Measurements from ENCODE around the gene LCP2. TPM values are rescaled to one million over a fixed set of nuclear protein-coding genes. Genes with fewer than 3 reads are reported as not detected.

Gene LCP2
- polyA plus RNA-seq, 3 donors = 52.0 to 177 (median 89.5) TPM

- no peak for TF ChIP-seq CTCF (IDR thresholded peaks at IDR 0.05)
- Histone ChIP-seq H4K20me1 (ENCODE audit: insufficient read depth, low read length) (no peaks in the 10 kb centered on the region), H3K4me1 (ENCODE audit: control insufficient read depth in 1 of 2, insufficient read depth in 2 of 2, low read length in 2 of 2) (peaks cover 88 to 96% of the 10 kb centered on the region in 2 donors), H3K27me3 (ENCODE audit: control insufficient read depth in 2 of 2, insufficient read depth in 2 of 2, low read length in 2 of 2) (no peaks in the 10 kb centered on the region), H3K9ac (ENCODE audit: insufficient read depth, low read length, poor library complexity, severe bottlenecking) (peak overlapping the region; percentile 28), H3K9me3 (replicated peaks in 1 of 2; ENCODE audit: control insufficient read depth in 1 of 2, insufficient read depth in 1 of 2, low read length in 2 of 2) (no peaks in the 10 kb centered on the region), H3K36me3 (replicated peaks in 1 of 2; ENCODE audit: control insufficient read depth in 1 of 2, insufficient read depth in 2 of 2, low read length in 2 of 2) (no peaks in the 10 kb centered on the region), H3K27ac (ENCODE audit: low read depth in 1 of 2, low read length in 2 of 2) (peak overlapping the region; percentile 83 to 85), H2AFZ (ENCODE audit: insufficient read depth, low read depth, low read length, poor library complexity, severe bottlenecking) (peak overlapping the region; percentile 24), H3K79me2 (ENCODE audit: insufficient read depth, low read length) (peaks cover 5% of the 10 kb centered on the region), H3K4me2 (replicated peaks; ENCODE audit: extremely low read depth, low read length, poor library complexity, severe bottlenecking) (peak overlapping the region; percentile 49), H3K4me3 (replicated peaks in 1 of 3; ENCODE audit: low read depth in 2 of 3, low read length in 3 of 3) (peak overlapping the region in 1 of 3 experiments; percentile 31)
- Mint-ChIP-seq H3K36me3 (peaks cover 5 to 10% of the 10 kb centered on the region in 2 donors), H3K9me3 (no peaks in the 10 kb centered on the region), H3K27ac (peak overlapping the region in 1 of 7 donors; percentile 54), H3K4me1 (peaks cover 72% of the 10 kb centered on the region), H3K4me3 (peak overlapping the region; percentile 57 to 73), H3K27me3 (ENCODE audit: low read depth in 3 of 3) (peaks cover 0 to 15% (median 6%) of the 10 kb centered on the region in 3 donors)
- DNase-seq = peak; percentile 74 to 83 (median 79)
- intact Hi-C loops (cut with micrococcal nuclease) = loop anchor here (5.0 kb wide), 2 partner anchors 36 to 41 kb away; partner anchors contain the start of gene LCP2 (in 1 of the 2)
- 12% methylated on average over 8 of the region's 11 CpGs for WGBS (ENCODE audit: insufficient coverage)
Observed at GRCh38 chr5:170333161-170333910, 35.8 kb upstream of the LCP2 start.

- H3K4me1 ChIP-seq (ENCODE audit: control insufficient read depth in 1 of 2, insufficient read depth in 2 of 2, low read length in 2 of 2) = peaks cover 90 to 96% of the 10 kb centered on the region in 2 donors
- H3K9ac ChIP-seq (ENCODE audit: insufficient read depth, low read length, poor library complexity, severe bottlenecking) = peak overlapping the region; percentile 69
- Mint-ChIP-seq H3K4me3 (no peak overlapping the region), H3K36me3 (peaks cover 5 to 10% of the 10 kb centered on the region in 2 donors), H3K27me3 (ENCODE audit: low read depth in 3 of 3) (peaks cover 0 to 15% (median 6%) of the 10 kb centered on the region in 3 donors), H3K27ac (no peak overlapping the region), H3K9me3 (no peaks in the 10 kb centered on the region), H3K4me1 (peaks cover 59% of the 10 kb centered on the region)
- peak overlapping the region in 1 of 3 experiments; percentile 10 for H3K4me3 ChIP-seq (replicated peaks in 1 of 3; ENCODE audit: low read depth in 2 of 3, low read length in 3 of 3)
- H3K79me2 ChIP-seq (ENCODE audit: insufficient read depth, low read length) = peaks cover 5% of the 10 kb centered on the region
- H3K4me2 ChIP-seq (replicated peaks; ENCODE audit: extremely low read depth, low read length, poor library complexity, severe bottlenecking) = no peak overlapping the region
- intact Hi-C loops (cut with micrococcal nuclease) = loop anchor here (5.0 kb wide), 2 partner anchors 35 to 40 kb away; partner anchors contain the start of gene LCP2 (in 1 of the 2)
- 63% methylated on average over 3 of the region's 5 CpGs for WGBS (ENCODE audit: insufficient coverage)
- no peaks in the 10 kb centered on the region for H4K20me1 ChIP-seq (ENCODE audit: insufficient read depth, low read length)
- no peak overlapping the region for H2AFZ ChIP-seq (ENCODE audit: insufficient read depth, low read depth, low read length, poor library complexity, severe bottlenecking)
- H3K9me3 ChIP-seq (replicated peaks in 1 of 2; ENCODE audit: control insufficient read depth in 1 of 2, insufficient read depth in 1 of 2, low read length in 2 of 2) = no peaks in the 10 kb centered on the region
- no peaks in the 10 kb centered on the region for H3K36me3 ChIP-seq (replicated peaks in 1 of 2; ENCODE audit: control insufficient read depth in 1 of 2, insufficient read depth in 2 of 2, low read length in 2 of 2)
- TF ChIP-seq CTCF (IDR thresholded peaks at IDR 0.05) = no peak
- H3K27me3 ChIP-seq (ENCODE audit: control insufficient read depth in 2 of 2, insufficient read depth in 2 of 2, low read length in 2 of 2) = no peaks in the 10 kb centered on the region
- DNase-seq = no peak
- peak overlapping the region; percentile 94 to 99 for H3K27ac ChIP-seq (ENCODE audit: low read depth in 1 of 2, low read length in 2 of 2)
Observed at GRCh38 chr5:170332058-170332457, 34.5 kb upstream of the LCP2 start.
